Ishikawa (cell line): ENCODE measurements around the gene VMO1.

Experiments used
- CEBPB ChIP-seq: IDR thresholded peaks from 2 replicates; pipeline ENCODE4 v1.6.1; 2012
- CREB1 ChIP-seq: IDR thresholded peaks from 2 replicates; pipeline ENCODE4 v1.6.1; 2012; ENCODE audit warnings: low read depth
- EGR1 ChIP-seq: IDR thresholded peaks from 2 replicates; pipeline ENCODE4 v1.6.1; 2012
- EP300 ChIP-seq: IDR thresholded peaks from 2 replicates; pipeline ENCODE4 v1.6.1; 2012; ENCODE audit warnings: borderline replicate concordance
- FOXM1 ChIP-seq: IDR thresholded peaks from 2 replicates; pipeline ENCODE4 v1.6.1; 2012; ENCODE audit warnings: low read depth, borderline replicate concordance
- MAX ChIP-seq: IDR thresholded peaks from 2 replicates; pipeline ENCODE4 v1.6.1; 2012
- NFIC ChIP-seq: IDR thresholded peaks from 2 replicates; pipeline ENCODE4 v1.6.1; 2012
- RAD21 ChIP-seq: IDR thresholded peaks from 2 replicates; pipeline ENCODE4 v1.6.1; 2012; ENCODE audit warnings: low read depth
- REST ChIP-seq: IDR thresholded peaks from 2 replicates; pipeline ENCODE4 v1.6.1; 2012; ENCODE audit warnings: low read depth, mild to moderate bottlenecking
- TAF1 ChIP-seq: IDR thresholded peaks from 2 replicates; pipeline ENCODE4 v1.6.1; 2012; ENCODE audit warnings: low read depth, mild to moderate bottlenecking
- TCF12 ChIP-seq: IDR thresholded peaks from 2 replicates; pipeline ENCODE4 v1.6.1; 2012; ENCODE audit warnings: low read depth
- TEAD4 ChIP-seq: IDR thresholded peaks from 2 replicates; pipeline ENCODE4 v1.6.1; 2012
- USF1 ChIP-seq: IDR thresholded peaks from 2 replicates; pipeline ENCODE4 v1.6.1; 2012
- YY1 ChIP-seq: IDR thresholded peaks from 2 replicates; pipeline ENCODE4 v1.6.1; 2012; ENCODE audit warnings: low read depth
- ZBTB7A ChIP-seq: IDR thresholded peaks from 2 replicates; pipeline ENCODE4 v1.6.1; 2012; ENCODE audit warnings: low read depth

The VMO1 gene

GRCh38 chr17:4810696-4811290 lies 24.6 kb upstream of the VMO1 start:
- no peak for TF ChIP-seq TEAD4
- TF ChIP-seq EP300: no peak
- no peak for TF ChIP-seq RAD21
- no peak for TF ChIP-seq EGR1
- no peak for TF ChIP-seq TCF12
- TF ChIP-seq ZBTB7A: no peak
- TF ChIP-seq YY1: no peak
- no peak for TF ChIP-seq USF1

- peak; percentile 52 for TF ChIP-seq REST
- TF ChIP-seq TEAD4: no peak
Observed at GRCh38 chr17:4808378-4808767, 22.2 kb upstream of the VMO1 start.

GRCh38 chr17:4807605-4808377 lies 21.6 kb upstream of the VMO1 start:
- TF ChIP-seq RAD21: no peak
- no peak for TF ChIP-seq NFIC
- no peak for TF ChIP-seq CREB1
- TF ChIP-seq YY1: no peak
- no peak for TF ChIP-seq TEAD4
- no peak for TF ChIP-seq FOXM1
- no peak for TF ChIP-seq USF1
- TF ChIP-seq CEBPB: no peak
- no peak for TF ChIP-seq EP300
- TF ChIP-seq TCF12: no peak
- TF ChIP-seq TAF1: no peak

GRCh38 chr17:4806777-4807604 lies 20.8 kb upstream of the VMO1 start, which contains the start of gene PLD2:
TSS of gene PLD2 (plus strand) at chr17:4807152. CDS start at chr17:4807773, 621 bp downstream.
- TF ChIP-seq TEAD4: no peak
- TF ChIP-seq EGR1: peak; percentile 34; the same call in 1 of the 2 replicates
- peak; percentile 90 for TF ChIP-seq ZBTB7A
- no peak for TF ChIP-seq USF1
- TF ChIP-seq TAF1: peak; percentile 17; the same call in 1 of the 2 replicates

- TF ChIP-seq REST: no peak
- TF ChIP-seq TCF12: no peak
- TF ChIP-seq CEBPB: no peak
- no peak for TF ChIP-seq NFIC
- TF ChIP-seq RAD21: no peak
- TF ChIP-seq YY1: no peak
- TF ChIP-seq USF1: no peak
- no peak for TF ChIP-seq ZBTB7A
- TF ChIP-seq FOXM1: no peak
- no peak for TF ChIP-seq TAF1
- TF ChIP-seq MAX: no peak
- TF ChIP-seq TEAD4: no peak
- TF ChIP-seq EGR1: no peak
- no peak for TF ChIP-seq EP300
- TF ChIP-seq CREB1: no peak
Observed at GRCh38 chr17:4806456-4806776, 20.3 kb upstream of the VMO1 start.
